Keratinocyte (primary cell): Measurements from ENCODE around the gene HOXD1.

Source experiments
- CTCF ChIP-seq, 3 experiments: IDR thresholded peaks in 1 of 3; conservative IDR thresholded peaks in 1 of 3; optimal IDR thresholded peaks in 1 of 3; 2 replicates in 2 of 3; 3 replicates in 1 of 3; pipeline versions ENCODE3 to v1.5.1; 2011; ENCODE audit warnings: low read length in 3 of 3, mild to moderate bottlenecking in 3 of 3, moderate library complexity in 2 of 3, control low read depth in 1 of 3, inconsistent platforms in 1 of 3; ENCODE audit not compliant: insufficient read depth in 2 of 3; ENCODE audit errors: extremely low read depth in 1 of 3
- EZH2 ChIP-seq: IDR thresholded peaks from one replicate; pipeline ENCODE4 v1.6.1; 2012; ENCODE audit warnings: inconsistent platforms, mild to moderate bottlenecking, low read length, moderate library complexity

GRCh38 chr2:176206136-176206535, 17.7 kb downstream of the HOXD1 start:
- TF ChIP-seq CTCF (optimal IDR thresholded peaks at IDR 0.05 in 1 of 3, IDR thresholded peaks at IDR 0.05 in 1 of 3, conservative IDR thresholded peaks at IDR 0.05 in 1 of 3; ENCODE audit: extremely low read depth in 1 of 3, insufficient read depth in 2 of 3, low read length in 3 of 3) = no peak
- TF ChIP-seq EZH2 = no peak
